WTC11 (cell line): Measurements from ENCODE around the gene C3orf22.

Source experiments
- SMAD3 ChIP-seq: sonication (generic); formaldehyde crosslinking; IDR thresholded peaks from 2 replicates; pipeline ENCODE4 v1.8.0; 2022; ENCODE audit warnings: missing genetic modification reagents, mild to moderate bottlenecking, borderline replicate concordance
- TF ChIP-seq, protein P1 (sequence below): sonication (generic); formaldehyde crosslinking; IDR thresholded peaks from 2 replicates; pipeline ENCODE4 v1.8.1; 2023; ENCODE audit warnings: mild to moderate bottlenecking, missing genetic modification reagents
- TF ChIP-seq, protein P2 (sequence below): sonication (generic); formaldehyde crosslinking; IDR thresholded peaks from 2 replicates; pipeline ENCODE4 v1.8.1; 2022; ENCODE audit warnings: low read depth, missing genetic modification reagents, borderline replicate concordance

DNA sequence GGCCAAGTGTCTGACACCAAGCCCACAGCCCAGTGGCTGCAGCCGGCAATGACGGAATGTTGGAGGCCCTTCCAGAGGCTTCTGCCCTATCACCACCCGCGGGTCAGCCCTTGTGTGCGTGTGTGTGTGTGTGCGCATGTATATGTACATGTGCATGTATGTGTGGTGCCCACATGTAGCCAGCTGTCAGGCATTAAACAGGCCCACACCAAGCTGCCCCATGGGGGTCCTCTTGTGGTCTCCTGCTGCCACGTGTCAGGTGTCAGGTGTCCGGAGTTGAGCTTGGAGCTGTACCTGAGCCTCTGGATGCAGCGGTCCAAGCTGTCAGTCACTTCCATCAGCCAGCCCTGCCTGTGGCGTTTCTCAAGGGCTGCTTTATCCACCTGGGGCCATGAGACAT, 55.0 kb downstream of the C3orf22 start:
- no peak for TF ChIP-seq SMAD3 (CRISPR knock-in tag)
- TF ChIP-seq, protein P1, sequence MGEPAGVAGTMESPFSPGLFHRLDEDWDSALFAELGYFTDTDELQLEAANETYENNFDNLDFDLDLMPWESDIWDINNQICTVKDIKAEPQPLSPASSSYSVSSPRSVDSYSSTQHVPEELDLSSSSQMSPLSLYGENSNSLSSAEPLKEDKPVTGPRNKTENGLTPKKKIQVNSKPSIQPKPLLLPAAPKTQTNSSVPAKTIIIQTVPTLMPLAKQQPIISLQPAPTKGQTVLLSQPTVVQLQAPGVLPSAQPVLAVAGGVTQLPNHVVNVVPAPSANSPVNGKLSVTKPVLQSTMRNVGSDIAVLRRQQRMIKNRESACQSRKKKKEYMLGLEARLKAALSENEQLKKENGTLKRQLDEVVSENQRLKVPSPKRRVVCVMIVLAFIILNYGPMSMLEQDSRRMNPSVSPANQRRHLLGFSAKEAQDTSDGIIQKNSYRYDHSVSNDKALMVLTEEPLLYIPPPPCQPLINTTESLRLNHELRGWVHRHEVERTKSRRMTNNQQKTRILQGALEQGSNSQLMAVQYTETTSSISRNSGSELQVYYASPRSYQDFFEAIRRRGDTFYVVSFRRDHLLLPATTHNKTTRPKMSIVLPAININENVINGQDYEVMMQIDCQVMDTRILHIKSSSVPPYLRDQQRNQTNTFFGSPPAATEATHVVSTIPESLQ (CRISPR knock-in tag) = no peak
- TF ChIP-seq, protein P2, sequence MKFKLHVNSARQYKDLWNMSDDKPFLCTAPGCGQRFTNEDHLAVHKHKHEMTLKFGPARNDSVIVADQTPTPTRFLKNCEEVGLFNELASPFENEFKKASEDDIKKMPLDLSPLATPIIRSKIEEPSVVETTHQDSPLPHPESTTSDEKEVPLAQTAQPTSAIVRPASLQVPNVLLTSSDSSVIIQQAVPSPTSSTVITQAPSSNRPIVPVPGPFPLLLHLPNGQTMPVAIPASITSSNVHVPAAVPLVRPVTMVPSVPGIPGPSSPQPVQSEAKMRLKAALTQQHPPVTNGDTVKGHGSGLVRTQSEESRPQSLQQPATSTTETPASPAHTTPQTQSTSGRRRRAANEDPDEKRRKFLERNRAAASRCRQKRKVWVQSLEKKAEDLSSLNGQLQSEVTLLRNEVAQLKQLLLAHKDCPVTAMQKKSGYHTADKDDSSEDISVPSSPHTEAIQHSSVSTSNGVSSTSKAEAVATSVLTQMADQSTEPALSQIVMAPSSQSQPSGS (CRISPR knock-in tag) = no peak
